ENCODE results near the gene CCNYL1. TPM values are rescaled to one million over a fixed set of nuclear protein-coding genes. Genes with fewer than 3 reads are reported as not detected.

CCNYL1 gene
- polyA plus RNA-seq, 1 donor = 24.3 TPM

DNA sequence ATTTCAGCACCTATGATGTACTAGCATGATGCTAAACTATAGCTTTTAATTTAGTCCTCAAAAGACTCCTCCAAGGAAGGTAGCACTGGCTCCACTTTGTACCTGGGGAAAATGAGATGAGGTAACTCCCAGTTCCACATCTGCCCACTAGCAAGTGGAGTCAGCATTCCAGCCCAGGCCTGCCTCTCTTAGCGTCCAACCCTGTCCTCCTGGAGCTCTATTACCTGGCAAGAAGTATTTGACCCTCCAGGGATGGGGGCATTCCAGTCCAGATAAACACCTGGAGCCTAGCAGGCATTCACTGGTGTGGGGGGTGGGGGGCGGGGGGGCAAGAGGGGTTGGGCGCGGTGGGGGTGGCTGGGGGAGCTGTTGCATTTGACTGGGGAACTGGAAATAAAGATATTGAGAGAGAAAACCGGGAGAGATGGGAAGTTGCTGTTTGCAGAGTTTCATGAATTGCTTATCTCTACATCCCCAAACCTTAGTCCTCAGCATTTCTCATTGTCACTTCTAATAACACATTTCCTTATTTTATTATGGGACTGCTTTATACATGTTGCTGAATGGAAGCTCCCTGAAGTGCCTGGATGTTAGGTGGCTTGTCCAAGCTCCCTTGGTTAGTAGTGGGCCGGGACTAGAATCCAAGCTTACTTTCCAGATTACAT lies 80.3 kb downstream of the CCNYL1 start:
- no peak for DNase-seq

DNA sequence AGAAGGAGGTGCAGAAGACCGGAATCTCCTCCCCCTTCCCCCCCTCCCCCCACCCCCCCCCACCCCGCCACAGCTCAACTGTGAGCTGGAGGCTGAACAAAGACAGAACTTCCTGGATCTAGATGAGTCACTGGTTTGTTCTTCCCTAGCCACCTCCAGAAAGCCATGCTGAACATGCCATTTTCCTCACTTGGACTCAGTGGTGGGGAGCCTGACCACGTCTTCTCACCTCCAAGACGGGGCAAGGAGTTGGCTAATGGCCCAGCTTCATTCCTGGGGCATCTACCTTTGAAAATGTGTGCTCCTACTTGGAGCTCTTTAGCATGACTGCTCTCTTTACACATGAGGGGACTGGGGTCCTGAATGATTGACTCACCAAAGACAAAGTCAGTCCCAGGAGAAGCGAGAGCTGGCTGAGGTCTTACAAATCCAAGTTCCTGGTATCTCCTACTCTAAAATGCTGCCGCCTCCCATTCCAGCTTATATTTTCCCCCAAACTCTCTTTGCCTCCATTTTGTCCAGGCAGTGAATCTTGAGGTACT lies 80.9 kb downstream of the CCNYL1 start:
- no peak for DNase-seq

- DNase-seq = peak; percentile 51
Observed at GRCh38 chr2:207796585-207797350, 85.3 kb downstream of the CCNYL1 start.

GRCh38 chr2:207801259-207801658 lies 89.8 kb downstream of the CCNYL1 start:
- DNase-seq = no peak

DNA sequence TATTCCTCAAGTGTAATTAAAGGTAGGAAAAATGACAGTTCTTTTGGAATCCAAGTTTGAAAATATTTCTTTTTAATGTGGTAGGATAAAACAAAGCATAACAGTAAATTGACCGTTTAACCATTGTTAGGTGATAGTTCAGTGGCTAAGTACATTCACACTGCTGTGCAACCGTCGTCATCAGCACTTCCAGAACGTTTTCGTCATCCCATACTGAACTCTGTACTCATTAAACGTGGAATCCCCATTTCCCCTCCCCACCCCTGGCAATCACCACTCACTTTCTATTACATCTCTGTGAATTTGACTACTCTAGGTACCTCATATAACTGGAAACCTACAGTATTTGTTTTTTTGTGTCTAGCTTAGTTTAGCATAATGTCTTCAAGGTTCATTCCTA lies 91.2 kb downstream of the CCNYL1 start:
- DNase-seq = no peak

Other genes starting within 250 kb of the CCNYL1 start
- 89.8 TPM for gene CREB1, start 181.7 kb upstream of the CCNYL1 start, polyA plus RNA-seq (ENCODE audit: insufficient read length)
- 33.2 TPM for gene METTL21A, start 86.2 kb upstream of the CCNYL1 start, polyA plus RNA-seq (ENCODE audit: insufficient read length)
- 14.8 TPM for gene FZD5, start 58.3 kb downstream of the CCNYL1 start, polyA plus RNA-seq (ENCODE audit: insufficient read length)